Smooth muscle cell (in vitro differentiated cells): Measurements from ENCODE around the gene ING3. TPM values are rescaled to one million over a fixed set of nuclear protein-coding genes. Genes with fewer than 3 reads are reported as not detected.

Source experiments
- DNase-seq: peaks from one replicate; lab custom pipeline; 2025; ENCODE audit not compliant: unreplicated experiment; lab: John Stamatoyannopoulos, UW
- H2AFZ ChIP-seq: fragments of 200-600 bp; sonication (generic); 2 replicates; pipeline ENCODE4 v1.6.0; 2016; ENCODE audit warnings: antibody characterized with exemption, low read depth, mild to moderate bottlenecking
- H3F3A ChIP-seq: fragments of 200-600 bp; sonication (generic); 2 replicates; pipeline ENCODE4 v1.6.0; 2017; ENCODE audit warnings: antibody characterized with exemption, low read depth
- H3K27ac ChIP-seq: fragments of 200-600 bp; sonication (generic); 2 replicates; pipeline ENCODE4 v1.5.1; 2016; ENCODE audit warnings: low read depth, mild to moderate bottlenecking
- H3K27me3 ChIP-seq: fragments of 200-600 bp; sonication (generic); 2 replicates; pipeline ENCODE4 v1.6.1; 2016; ENCODE audit warnings: low read depth, mild to moderate bottlenecking
- H3K36me3 ChIP-seq: fragments of 200-600 bp; sonication (generic); 2 replicates; pipeline ENCODE4 v1.5.1; 2016; ENCODE audit warnings: low read depth
- H3K4me1 ChIP-seq: fragments of 200-600 bp; sonication (generic); 2 replicates; pipeline ENCODE4 v1.5.1; 2016; ENCODE audit warnings: low read depth
- H3K4me2 ChIP-seq: fragments of 200-600 bp; sonication (generic); 2 replicates; pipeline ENCODE4 v1.6.0; 2016; ENCODE audit warnings: mild to moderate bottlenecking
- H3K4me3 ChIP-seq: fragments of 200-600 bp; sonication (generic); 2 replicates; pipeline ENCODE4 v1.5.1; 2016; ENCODE audit warnings: mild to moderate bottlenecking
- H3K79me2 ChIP-seq: fragments of 200-600 bp; sonication (generic); 2 replicates; pipeline ENCODE4 v1.6.0; 2016; ENCODE audit warnings: low read depth, mild to moderate bottlenecking
- H3K9ac ChIP-seq: fragments of 200-600 bp; sonication (generic); 2 replicates; pipeline ENCODE4 v1.6.0; 2016; ENCODE audit warnings: low read depth
- H3K9me3 ChIP-seq: fragments of 200-600 bp; sonication (generic); replicated peaks from 2 replicates; pipeline ENCODE4 v1.5.1; 2016; ENCODE audit warnings: low read depth
- H4K20me1 ChIP-seq: fragments of 200-600 bp; sonication (generic); 2 replicates; pipeline ENCODE4 v1.6.0; 2016; ENCODE audit warnings: low read depth
- CTCF ChIP-seq: fragments of 200-600 bp; sonication (generic); IDR thresholded peaks from 2 replicates; pipeline ENCODE4 v1.5.1; 2017; ENCODE audit warnings: borderline replicate concordance, mild to moderate bottlenecking, antibody characterized with exemption; ENCODE audit not compliant: insufficient read depth, poor library complexity, severe bottlenecking
- WGBS: methylation state at CpG from one replicate; pipeline ENCODE4 v1.1.7; 2016; ENCODE audit warnings: low lambda C conversion rate; 5-methylcytosine and 5-hydroxymethylcytosine counted together
- polyA plus RNA-seq: library from polyadenylated mRNA; unstranded; fragments of >200 nt; fragmentation: Nextera tagmentation; extraction: Ambion mirVana; gene quantifications from 2 replicates; pipeline ENCODE4 v1.2.1, GENCODE V29; 2016
- total RNA-seq: library from RNA; depleted of rRNA; stranded (reverse); fragments of >200 nt; gene quantifications from 2 replicates; pipeline ENCODE4 v1.2.3, GENCODE V29; 2014

ING3 gene
- total and polyA plus RNA-seq, 2 experiments from 2014 or later = 8.4 to 11.8 TPM

- H3K9me3 ChIP-seq = no peaks in the 10 kb centered on the region
- H3F3A ChIP-seq = peaks cover 18% of the 10 kb centered on the region
- no peak for TF ChIP-seq CTCF
- H3K27me3 ChIP-seq = no peaks in the 10 kb centered on the region
- H3K4me1 ChIP-seq = peaks cover 26% of the 10 kb centered on the region
- no peaks in the 10 kb centered on the region for H3K36me3 ChIP-seq
- H3K27ac ChIP-seq = peak overlapping the region; percentile 82
- H3K4me3 ChIP-seq = peak overlapping the region; percentile 14
- H4K20me1 ChIP-seq = no peaks in the 10 kb centered on the region
- H3K79me2 ChIP-seq = peaks cover 25% of the 10 kb centered on the region
- peak overlapping the region; percentile 36 for H3K9ac ChIP-seq
- H2AFZ ChIP-seq = peak overlapping the region; percentile 56
- 31% methylated on average over 4 of the region's 4 CpGs for WGBS
- peak overlapping the region; percentile 82 for H3K4me2 ChIP-seq
- no peak for DNase-seq
Observed at GRCh38 chr7:121005996-121006584, 55.5 kb downstream of the ING3 start.

GRCh38 chr7:121006711-121007315, 56.2 kb downstream of the ING3 start:
- peak overlapping the region; percentile 36 for H3K9ac ChIP-seq
- no peaks in the 10 kb centered on the region for H4K20me1 ChIP-seq
- H3K27ac ChIP-seq = peak overlapping the region; percentile 82
- H3K27me3 ChIP-seq = no peaks in the 10 kb centered on the region
- H3K9me3 ChIP-seq = no peaks in the 10 kb centered on the region
- no peak for DNase-seq
- no peak for TF ChIP-seq CTCF
- peaks cover 18% of the 10 kb centered on the region for H3F3A ChIP-seq
- peaks cover 29% of the 10 kb centered on the region for H3K79me2 ChIP-seq
- H2AFZ ChIP-seq = peak overlapping the region; percentile 56
- H3K4me1 ChIP-seq = peaks cover 26% of the 10 kb centered on the region
- WGBS = 45% methylated on average over 6 of the region's 6 CpGs
- H3K36me3 ChIP-seq = no peaks in the 10 kb centered on the region
- peak overlapping the region; percentile 14 for H3K4me3 ChIP-seq
- H3K4me2 ChIP-seq = peak overlapping the region; percentile 82

- TF ChIP-seq CTCF = no peak
- Histone ChIP-seq H3K9me3 (no peaks in the 10 kb centered on the region), H2AFZ (no peak overlapping the region), H3K4me1 (peaks cover 20% of the 10 kb centered on the region), H3K4me2 (no peak overlapping the region), H3K4me3 (no peak overlapping the region), H3K27ac (peak overlapping the region; percentile 30), H4K20me1 (no peaks in the 10 kb centered on the region), H3K79me2 (peaks cover 34% of the 10 kb centered on the region), H3K9ac (no peak overlapping the region), H3K27me3 (no peaks in the 10 kb centered on the region), H3F3A (peaks cover 18% of the 10 kb centered on the region), H3K36me3 (no peaks in the 10 kb centered on the region)
- WGBS = 52% methylated on average over 2 of the region's 2 CpGs
- no peak for DNase-seq
Observed at GRCh38 chr7:121008816-121009215, 58.2 kb downstream of the ING3 start.

- no peak overlapping the region for H3K4me3 ChIP-seq
- no peaks in the 10 kb centered on the region for H3K9me3 ChIP-seq
- H3K4me1 ChIP-seq = peaks cover 11% of the 10 kb centered on the region
- no peak overlapping the region for H2AFZ ChIP-seq
- no peak for DNase-seq
- peaks cover 19% of the 10 kb centered on the region for H3K79me2 ChIP-seq
- 100% methylated on average over 1 of the region's 1 CpG for WGBS
- H3K9ac ChIP-seq = no peak overlapping the region
- H3K36me3 ChIP-seq = no peaks in the 10 kb centered on the region
- no peak overlapping the region for H3K27ac ChIP-seq
- no peaks in the 10 kb centered on the region for H4K20me1 ChIP-seq
- TF ChIP-seq CTCF = no peak
- peaks cover 15% of the 10 kb centered on the region for H3F3A ChIP-seq
- H3K27me3 ChIP-seq = no peaks in the 10 kb centered on the region
- no peak overlapping the region for H3K4me2 ChIP-seq
Observed at GRCh38 chr7:121011401-121011800, 60.8 kb downstream of the ING3 start.
